ENCODE data around the gene CCDC91.
"Not testable (repeated sequence)": the region's sequence is repeated elsewhere in the genome, so short reads cannot be mapped to it uniquely, and the experiment has no call there.

Gene CCDC91

DNA sequence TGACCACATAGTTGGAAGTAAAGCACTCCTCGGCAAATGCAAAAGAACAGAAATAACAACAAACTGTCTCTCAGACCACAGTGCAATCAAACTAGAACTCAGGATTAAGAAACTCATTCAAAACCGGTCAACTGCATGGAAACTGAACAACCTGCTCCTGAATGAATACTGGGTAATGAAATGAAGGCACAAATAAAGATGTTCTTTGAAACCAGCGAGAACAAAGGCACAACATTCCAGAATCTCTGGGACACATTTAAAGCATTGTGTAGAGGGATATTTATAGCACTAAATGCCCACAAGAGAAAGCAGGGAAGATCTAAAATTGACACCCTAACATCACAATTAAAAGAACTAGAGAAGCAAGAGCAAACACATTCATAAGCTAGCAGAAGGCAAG, 285.9 kb downstream of the CCDC91 start:
- not testable (repeated sequence) for DNase-seq

DNA sequence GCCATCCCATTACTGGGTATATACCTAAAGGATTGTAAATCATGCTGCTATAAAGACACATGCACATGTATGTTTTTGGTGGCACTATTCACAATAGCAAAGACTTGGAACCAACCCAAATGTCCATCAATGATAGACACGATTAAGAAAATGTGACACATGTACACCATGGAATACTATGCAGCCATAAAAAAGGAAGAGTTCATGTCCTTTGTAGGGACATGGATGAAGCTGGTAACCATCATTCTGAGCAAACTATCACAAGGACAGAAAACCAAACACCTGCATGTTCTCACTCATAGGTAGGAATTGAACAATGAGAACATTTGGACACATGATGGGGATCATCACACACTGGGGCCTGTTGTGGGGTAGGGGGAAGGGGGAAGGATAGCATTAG, 288.8 kb downstream of the CCDC91 start:
- not testable (repeated sequence) for DNase-seq

DNA sequence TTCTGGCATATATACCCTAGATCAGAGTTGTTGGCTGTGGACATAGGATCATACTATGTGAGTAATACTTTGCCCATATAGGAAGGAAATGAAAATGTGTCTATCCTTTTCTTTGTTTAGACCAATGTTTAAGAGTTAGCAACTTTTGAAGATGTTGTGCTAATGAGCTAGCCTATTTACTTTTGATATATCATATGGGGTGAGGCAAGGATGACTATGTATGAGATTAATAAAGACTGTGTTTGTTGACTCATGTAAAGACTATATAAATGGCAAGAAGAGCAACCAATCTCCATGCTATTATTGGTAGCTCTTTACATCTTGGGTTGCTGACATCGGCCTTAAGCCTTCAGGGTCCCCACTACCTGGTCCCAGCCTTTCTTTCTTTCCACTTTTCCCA, 289.4 kb downstream of the CCDC91 start:
- no peak for DNase-seq

DNA sequence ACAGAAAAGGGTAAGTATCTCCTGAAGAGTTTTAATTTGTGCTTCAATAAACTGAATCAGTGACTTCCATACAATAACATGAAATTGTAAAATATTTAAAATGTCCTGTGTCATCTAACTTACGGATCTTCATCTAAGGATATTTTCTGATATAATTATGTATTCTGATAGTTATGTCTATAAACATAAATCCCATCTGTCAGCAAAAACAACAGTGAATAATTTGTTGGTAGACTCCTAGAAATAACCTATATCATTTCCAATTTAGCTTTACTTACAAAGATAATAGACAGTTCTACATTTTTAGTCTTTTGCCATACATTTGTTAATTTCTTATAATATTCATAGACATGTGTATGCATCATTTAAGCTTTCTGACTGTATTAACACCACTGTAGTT, 293.9 kb downstream of the CCDC91 start:
- DNase-seq, result no peak

DNA sequence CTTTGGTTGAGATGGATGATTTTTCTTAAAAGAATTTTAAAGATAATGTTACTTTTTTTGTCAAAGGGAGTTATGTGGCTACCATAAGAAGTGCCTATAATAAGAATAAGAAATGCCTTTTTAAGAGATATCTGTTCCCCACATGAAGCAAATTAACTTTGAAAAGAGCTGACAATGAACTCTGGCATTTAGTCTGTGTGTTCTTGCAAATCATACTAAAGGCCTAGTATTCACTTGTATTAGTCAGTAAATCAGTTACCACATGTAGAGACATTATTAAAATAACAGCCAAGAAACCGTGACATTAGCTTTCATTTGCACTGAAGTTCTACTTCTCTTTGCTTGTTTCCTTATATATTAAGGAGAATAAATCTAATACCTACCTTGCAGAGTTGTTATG, 296.3 kb downstream of the CCDC91 start:
- DNase-seq, result no peak

DNA sequence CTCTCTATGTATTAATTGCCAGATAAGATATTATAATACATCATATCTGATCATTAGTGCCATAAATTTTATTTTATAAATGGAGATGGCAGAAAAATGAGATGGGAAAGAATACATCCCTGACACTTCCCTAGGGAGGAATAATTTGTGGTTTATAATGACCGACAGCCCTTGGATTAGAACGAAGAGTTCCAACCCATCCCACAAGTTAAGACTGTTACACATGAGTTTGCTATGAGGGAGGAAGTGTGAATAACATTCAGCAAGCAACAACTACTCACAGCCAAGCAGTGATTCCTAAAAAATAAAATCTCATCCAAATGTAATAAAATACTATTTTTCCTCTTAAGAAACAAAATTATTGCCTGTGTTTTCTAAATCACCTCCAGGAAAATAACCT, 299.0 kb downstream of the CCDC91 start:
- no peak for DNase-seq

DNA sequence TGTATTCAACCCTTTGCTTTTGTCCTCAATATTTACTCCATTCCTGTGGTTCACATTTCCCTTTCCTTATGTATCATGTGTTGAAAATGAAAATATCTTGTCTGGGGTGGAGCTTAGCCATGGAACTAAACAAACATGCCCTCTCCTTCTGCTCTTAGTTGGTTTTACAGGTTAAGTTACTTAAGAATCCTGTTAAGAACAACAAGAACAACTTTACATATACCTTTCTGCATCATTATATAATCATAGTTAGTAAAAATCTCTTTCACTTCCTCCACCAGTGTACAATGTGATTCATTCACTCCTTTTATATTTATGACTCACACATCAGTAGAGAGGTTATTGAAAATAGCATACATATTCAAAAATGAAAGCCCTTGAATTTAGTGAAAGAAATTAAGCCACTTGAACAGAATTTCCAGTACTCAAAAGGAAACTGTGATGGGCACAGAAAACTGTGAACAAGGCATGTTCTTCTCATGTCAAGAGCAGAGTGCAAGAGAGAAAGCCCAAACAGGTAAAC, 307.7 kb downstream of the CCDC91 start:
- no peak for DNase-seq

DNA sequence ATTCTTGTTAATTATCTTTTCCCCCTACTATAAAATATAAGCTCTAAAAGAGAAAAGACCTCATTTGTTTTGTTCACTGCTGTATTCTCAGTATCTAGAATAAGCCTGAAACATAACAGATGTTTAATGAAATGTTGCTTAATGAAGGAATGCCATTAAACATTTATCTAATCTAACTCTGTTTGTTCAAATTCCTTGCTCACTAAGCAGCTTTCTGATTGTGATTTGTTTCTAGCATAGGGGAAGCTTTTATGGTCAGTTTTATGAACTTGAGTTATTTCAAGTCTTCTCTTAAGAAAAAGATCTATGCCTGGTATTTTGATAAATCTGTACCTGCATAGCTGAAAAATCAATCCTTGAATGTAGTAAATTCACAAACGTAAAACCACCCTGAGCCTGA, 308.6 kb downstream of the CCDC91 start:
- no peak for DNase-seq

DNA sequence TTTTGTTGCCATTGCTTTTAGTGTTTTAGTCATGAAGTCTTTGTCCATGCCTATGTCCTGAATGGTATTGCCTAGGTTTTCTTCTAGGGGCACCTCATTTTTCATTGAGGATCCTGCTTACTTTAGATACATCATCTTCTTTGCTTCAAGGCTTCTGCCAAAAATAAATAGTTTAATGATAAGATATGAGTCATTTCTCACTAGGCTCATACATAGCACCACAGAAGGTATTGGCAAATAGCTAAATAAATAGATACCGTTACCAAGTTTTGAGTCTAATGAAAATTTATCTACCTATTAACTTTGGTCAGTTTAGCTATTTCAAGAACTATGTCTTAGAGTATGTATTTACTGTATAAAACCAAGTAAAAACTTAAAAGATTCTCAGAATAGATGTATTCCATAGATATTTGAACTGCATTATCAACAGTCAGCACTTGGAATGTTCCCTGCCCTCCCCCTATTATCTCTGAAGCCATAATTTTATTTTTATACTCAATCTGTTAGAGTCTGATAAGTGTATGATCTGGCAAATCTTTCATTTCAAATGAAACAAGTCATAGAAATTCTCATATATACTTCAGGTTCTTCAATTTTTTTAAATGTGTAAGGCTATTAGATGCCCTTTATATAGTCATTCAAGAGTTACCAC, 310.2 kb downstream of the CCDC91 start:
- no peak for DNase-seq

DNA sequence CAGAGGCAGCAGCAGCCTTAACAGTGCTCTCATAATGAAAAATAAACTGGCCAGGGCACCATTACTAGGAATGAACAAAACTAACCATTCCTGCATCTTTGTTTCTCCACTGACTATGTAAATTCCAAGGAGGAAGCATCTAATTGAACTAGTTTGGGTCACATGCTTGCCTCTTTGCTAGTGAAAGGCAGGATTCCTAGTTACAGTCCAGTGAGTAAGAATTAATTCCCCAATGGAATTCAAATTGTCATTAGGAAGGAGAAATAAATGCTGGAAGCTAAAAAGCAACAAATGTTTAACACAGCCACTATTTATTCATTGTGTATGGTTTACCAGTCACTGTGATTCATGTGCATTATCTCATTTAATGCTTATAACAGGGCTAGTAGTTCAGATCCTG, 316.0 kb downstream of the CCDC91 start:
- DNase-seq, result no peak

DNA sequence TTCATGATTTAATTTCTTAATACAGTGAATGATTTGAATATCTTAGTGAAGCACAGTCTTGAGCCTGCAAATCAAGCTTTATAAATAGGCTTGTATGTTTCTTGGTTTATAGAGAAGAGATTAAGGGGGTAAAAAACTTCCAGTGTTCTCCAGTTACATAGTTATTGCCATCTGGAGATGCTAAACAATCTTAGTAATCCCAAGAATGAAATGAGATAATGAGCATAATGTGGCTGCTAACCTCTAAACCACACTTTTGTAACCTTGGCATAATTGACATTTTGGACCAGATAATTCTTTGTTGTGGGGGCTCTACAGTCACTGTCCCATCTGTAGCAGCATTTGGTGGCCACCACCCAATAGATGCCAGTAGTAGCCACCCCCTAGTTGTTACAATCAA, 316.8 kb downstream of the CCDC91 start:
- DNase-seq, result no peak

DNA sequence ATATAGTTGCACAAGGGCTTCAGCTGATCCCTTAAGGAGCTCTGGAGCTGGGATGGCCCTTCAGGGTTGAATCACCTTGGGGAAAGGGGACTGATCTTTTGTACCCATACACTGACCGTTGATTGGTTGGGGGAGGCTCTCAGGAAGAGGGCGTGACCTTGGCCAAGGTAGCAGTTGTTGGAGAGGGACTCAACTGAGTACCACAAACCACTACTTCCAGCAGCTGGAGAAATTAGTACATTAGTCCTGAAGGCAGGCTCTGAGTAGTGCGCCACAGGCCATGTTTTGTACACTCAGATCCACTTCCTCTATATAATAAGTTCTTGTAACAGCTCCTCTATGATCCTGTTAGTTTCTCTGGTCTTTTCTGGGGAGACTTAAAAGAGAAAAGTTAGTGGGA, 317.6 kb downstream of the CCDC91 start:
- no peak for DNase-seq

DNA sequence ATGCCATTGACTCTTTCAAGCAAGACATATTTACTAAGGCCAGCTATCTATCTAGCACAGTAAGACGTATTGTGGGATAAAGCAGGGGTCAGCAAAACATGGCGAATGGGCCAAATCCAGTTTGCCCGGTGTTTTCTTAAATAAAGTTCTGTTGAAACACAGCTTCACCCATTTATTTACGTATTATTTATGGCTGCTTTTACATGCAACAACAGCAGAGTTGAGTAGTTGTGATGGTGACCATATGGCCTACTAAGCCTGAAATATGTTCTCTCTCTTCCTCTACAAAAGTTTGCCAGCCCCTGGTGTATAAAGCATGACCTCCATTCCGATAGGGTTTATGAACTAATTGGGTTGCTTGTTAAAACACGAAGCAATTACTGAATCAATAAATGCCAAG, 322.1 kb downstream of the CCDC91 start:
- DNase-seq, result no peak

DNA sequence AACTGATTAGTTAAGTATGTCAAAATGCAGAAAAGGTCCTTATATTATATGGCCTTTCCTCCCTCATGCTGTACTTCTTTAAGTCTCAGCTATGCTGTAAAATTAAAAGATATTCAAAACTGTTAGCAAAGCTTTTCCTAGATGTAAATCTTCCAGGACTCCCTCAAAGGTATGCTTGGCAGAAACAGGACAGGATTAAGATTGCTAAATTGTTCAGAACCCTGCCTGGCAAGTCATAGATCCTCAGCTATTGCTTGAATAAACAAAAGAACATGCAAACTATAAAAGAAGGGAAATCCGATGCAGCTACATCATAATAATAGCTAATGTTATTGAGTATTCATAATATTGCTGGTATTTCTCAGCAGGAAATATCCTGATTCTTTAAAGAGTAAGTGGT, 322.6 kb downstream of the CCDC91 start:
- no peak for DNase-seq

DNA sequence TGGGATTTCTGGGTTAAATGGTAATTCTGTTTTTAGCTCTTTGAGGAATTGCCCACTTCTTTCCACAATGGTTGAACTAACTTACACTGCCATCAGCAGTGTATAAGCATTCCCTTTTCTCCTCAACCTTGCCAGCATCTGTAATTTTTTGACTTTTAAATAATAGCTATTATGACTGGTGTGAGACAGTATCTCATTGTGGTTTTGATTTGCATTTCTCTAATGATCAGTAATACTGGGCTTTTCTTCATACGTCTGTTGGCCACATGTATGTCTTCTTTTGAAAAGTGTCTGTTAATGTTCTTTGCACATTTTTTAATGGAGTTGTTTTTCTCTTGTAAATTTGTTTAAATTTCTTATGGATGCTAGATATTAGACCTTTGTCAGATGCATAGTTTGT, 323.7 kb downstream of the CCDC91 start:
- DNase-seq, result no peak

DNA sequence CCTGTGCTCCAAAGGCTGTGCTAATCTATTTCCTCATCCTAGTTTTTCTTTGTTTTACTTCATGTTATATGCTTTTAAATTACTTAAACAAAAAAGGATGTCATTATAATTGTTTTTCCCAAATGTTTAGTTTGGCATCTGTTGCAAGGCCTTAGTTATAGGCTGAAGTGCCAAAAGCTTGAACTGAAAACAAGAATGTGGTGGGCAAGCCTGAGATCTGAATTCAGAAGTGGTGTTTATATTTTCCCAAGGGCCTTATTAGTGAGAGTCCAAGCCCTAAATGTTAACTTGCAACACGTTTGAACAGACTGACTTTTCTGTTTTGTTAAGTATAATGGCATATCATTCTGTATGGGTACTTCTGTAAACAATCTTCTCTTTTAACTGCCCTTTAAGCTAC, 326.8 kb downstream of the CCDC91 start:
- no peak for DNase-seq

DNA sequence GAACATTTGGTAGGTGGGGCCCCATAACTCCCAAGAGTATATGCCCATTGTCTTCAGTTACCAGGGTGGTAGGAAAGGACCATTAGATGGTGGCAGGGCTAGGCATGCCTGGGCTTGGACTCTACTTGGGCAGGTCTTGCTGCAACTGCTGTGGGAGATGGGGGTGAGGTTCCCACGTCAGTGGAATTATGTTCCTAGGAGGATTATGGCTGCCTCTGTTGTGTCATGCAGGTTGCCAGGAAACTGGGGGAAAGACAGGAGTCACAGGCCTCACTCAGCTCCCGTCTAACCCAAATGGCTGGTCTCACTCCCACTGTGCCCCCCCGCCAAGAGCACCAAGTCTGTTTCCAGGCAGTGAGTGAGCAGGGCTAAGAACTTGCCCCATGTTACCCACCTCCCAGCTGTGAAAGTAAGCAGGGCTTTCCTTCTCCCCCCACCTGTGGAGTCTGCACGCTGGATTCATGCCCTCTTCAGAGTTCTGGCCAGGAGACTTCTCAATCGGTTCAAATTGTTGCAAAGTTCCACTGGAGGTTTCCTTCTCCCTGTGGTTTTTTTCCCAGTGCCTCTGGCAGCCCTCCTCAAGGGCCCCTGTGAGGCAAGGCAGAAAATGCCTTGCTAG, 337.5 kb downstream of the CCDC91 start:
- no peak for DNase-seq

DNA sequence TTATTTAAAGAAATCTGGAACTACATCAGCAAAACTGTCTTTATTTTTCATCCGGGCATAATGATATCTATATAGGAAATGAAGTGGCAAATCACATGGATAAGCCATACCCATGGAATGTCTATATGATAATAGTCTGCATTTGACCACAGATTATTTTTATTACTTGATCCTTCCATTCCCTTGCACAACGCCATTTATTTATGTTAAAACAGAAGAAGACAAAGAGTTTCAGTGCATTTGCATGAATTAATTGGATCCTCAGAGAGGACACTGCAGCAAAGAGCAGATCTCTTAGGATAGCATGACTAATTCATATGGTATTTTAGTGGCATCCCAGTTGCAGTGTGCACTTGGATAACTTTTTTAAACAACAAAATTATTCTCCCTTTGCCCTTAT, 345.0 kb downstream of the CCDC91 start:
- no peak for DNase-seq

DNA sequence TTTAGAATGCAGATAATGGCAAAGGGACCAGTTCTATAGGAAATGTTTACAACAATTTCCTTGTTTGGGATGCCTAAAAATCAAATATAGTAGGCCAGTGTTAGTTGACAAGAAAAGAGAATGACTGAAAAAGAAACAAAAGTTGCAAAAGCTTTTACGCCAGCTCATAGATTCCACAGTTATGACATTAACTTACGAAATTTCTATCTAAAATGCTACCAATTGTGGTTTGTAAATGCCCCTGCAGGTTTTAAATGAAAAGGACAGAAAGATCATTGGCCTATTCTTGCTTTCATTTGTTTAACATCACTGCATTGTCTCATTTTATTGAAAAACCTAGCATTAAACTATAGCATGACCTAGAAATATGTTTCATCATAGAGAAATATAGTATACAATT, 345.8 kb downstream of the CCDC91 start:
- no peak for DNase-seq

DNA sequence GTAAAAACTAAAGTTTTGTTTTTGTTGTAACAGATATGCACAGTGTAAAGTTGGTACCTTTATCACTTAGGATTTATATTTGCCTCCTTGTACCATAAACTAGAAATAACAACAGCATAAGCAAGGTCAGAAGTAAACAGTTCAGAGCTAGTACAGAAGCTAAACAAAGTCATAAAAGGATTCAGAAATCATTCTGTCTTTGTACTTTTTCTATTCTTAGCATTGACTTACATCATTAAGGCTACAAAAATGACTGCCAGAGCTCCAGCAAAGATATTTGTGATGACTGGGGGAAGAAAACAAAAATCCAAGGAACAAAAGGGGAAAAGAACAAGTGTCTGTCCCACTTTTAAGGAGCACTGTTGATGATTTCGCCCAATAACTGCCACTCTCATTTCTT, 347.2 kb downstream of the CCDC91 start:
- DNase-seq, result no peak

DNA sequence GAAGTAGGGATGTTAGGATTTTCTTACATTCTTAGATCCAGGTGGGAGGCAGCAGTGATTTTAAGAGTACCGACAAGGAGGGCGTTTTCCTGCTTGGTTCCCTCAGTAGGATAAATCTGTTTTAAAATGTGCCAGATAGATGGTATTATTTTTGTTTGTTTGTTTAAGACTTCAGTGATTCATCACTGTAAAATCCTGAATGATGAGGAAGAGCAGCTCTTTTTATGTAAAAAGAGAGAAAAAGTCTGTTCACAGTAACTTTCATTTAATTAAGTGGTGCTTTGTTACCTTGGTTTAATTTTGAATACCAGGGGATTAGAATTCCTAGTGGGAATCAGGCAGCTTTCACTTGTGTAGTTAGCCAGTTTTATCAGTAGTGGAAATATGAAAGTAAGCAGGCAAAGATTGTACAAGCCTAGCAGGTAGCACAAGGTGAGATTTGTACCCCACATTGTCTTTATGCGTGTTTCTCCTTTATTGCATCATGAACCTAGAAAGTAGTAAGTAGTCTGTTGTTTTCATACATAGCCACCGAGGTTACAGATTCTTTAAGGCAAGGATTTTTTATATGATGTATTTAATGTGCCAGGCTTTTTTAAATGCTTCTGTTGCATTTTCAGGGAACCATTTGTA, 349.6 kb downstream of the CCDC91 start:
- DNase-seq, result no peak

DNA sequence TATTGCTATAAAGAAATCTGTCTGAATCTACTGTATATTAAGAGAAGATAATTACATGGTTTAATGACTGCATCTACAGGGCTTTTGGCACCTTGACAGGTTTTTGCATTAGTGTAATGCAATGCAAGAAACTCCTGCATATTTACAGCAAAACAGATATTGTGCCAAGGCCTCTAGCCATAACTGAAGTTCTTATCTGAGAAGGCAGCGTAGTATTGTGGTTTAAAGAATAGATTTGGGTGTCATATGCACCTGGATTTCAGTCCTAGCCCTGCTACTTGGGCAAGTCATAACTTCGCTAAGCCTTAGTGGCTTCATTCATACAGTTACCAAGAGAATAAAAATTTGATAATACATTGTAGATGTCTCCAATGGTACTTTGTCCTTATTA, 350.1 kb downstream of the CCDC91 start:
- DNase-seq, result no peak

DNA sequence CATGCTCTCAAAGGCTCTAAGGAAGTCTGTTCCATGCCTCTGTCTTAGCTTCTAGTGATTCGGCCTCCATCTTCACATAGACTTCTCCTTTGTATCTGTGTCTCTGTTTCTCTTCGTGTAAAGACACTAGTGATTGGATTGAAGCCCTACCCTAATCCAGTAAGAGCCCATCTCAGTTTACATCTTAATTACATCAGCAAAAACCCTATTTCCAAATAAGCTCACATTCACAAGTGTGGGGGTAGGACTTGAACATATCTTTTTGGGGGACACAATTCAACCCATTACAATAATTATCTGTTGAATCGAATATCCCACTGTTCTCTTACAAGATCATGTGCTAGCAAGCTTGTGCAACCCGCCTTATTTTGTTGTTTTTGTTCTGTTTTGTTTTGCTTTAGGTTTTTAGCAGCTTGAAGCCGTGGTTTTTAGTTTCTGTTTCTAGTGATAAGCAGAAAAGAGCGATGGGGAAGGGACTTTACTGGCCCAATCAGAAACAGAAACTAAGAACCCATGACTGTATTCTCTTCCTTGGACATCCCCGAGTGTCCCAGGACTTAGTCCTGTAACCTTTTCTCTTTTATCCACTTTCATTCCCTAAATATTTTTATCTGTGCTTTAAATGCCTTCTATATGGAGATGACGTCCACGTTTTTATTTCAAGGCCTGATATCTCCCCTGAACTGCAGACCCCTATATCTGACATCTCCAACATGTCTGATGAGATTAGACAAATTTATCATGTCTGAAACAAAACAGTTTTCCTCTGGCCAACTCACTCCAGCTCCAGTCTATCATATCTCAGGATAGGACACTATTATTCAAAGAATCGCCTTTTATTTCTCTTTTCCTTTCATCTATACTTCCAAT, 353.0 kb downstream of the CCDC91 start:
- no peak for DNase-seq
